Testis (tissue), 3 donors: ENCODE measurements around the gene KLHL9. TPM values are rescaled to one million over a fixed set of nuclear protein-coding genes. Genes with fewer than 3 reads are reported as not detected.

Source experiments
- DNase-seq: peaks from one replicate; pipeline ENCODE4 v3.0.0-alpha.2; 2019
- H3K27ac ChIP-seq, 2 donors: fragments of 200-600 bp; sonication (generic); one replicate each; pipeline ENCODE4 v1.5.1; 2019
- H3K27me3 ChIP-seq: fragments of 200-600 bp; sonication (generic); one replicate; pipeline ENCODE4 v1.5.1; 2019
- H3K36me3 ChIP-seq: fragments of 200-600 bp; sonication (generic); one replicate; pipeline ENCODE4 v1.5.1; 2017; ENCODE audit warnings: low read depth; ENCODE audit errors: missing control alignments
- H3K4me1 ChIP-seq: fragments of 200-600 bp; sonication (generic); one replicate; pipeline ENCODE4 v1.5.1; 2019
- H3K4me3 ChIP-seq, 2 donors: fragments of 200-600 bp; sonication (generic); one replicate each; pipeline ENCODE4 v1.5.1; 2017 to 2019
- H3K9me3 ChIP-seq: fragments of 200-600 bp; sonication (generic); one replicate; pipeline ENCODE4 v1.5.1; 2017
- POLR2A ChIP-seq: fragments of 450-650 bp; IDR thresholded peaks from one replicate; pipeline ENCODE4 v1.6.1; 2017; ENCODE audit warnings: antibody characterized with exemption, mild to moderate bottlenecking, moderate library complexity
- WGBS, 2 donors: methylation state at CpG; one replicate each; pipeline ENCODE4 v1.1.5; 2018; 5-methylcytosine and 5-hydroxymethylcytosine counted together
- intact Hi-C: fragments of 100-400 bp; cut with DNase I; formaldehyde crosslinking; loops from one replicate; pipeline ENCODE4 v1.15.1; 2023; ENCODE audit warnings: low total_unique reads
- polyA plus RNA-seq: library from polyadenylated mRNA; stranded (reverse); fragments of 350-450 nt; fragmentation: Illumina TruSeq; extraction: RNeasy Lipid Tissue Mini Kit (QIAGEN cat#74804); gene quantifications from one replicate; pipeline ENCODE4 v1.2.3, GENCODE V29; 2014; ENCODE audit warnings: low read depth, low replicate concordance; ENCODE audit not compliant: insufficient read depth
- total RNA-seq, 2 donors: library from RNA; depleted of rRNA; stranded (reverse); fragments of >200 nt; gene quantifications; one replicate each; pipeline ENCODE4 v1.2.3, GENCODE V29; 2016
- TF ChIP-seq, protein P1 (sequence below), 3 experiments: fragments of 450-650 bp in 2 of 3; fragments of 200-600 bp in 1 of 3; sonication (generic) in 1 of 3; IDR thresholded peaks; one replicate each; pipeline ENCODE4 v1.5.1; 2016 to 2019; ENCODE audit warnings: antibody characterized with exemption in 3 of 3, mild to moderate bottlenecking in 2 of 3, moderate library complexity in 1 of 3

The KLHL9 gene
- total and polyA plus RNA-seq, 3 donors from 2014 or later = 12.7 to 19.3 (median 17.4) TPM

DNA sequence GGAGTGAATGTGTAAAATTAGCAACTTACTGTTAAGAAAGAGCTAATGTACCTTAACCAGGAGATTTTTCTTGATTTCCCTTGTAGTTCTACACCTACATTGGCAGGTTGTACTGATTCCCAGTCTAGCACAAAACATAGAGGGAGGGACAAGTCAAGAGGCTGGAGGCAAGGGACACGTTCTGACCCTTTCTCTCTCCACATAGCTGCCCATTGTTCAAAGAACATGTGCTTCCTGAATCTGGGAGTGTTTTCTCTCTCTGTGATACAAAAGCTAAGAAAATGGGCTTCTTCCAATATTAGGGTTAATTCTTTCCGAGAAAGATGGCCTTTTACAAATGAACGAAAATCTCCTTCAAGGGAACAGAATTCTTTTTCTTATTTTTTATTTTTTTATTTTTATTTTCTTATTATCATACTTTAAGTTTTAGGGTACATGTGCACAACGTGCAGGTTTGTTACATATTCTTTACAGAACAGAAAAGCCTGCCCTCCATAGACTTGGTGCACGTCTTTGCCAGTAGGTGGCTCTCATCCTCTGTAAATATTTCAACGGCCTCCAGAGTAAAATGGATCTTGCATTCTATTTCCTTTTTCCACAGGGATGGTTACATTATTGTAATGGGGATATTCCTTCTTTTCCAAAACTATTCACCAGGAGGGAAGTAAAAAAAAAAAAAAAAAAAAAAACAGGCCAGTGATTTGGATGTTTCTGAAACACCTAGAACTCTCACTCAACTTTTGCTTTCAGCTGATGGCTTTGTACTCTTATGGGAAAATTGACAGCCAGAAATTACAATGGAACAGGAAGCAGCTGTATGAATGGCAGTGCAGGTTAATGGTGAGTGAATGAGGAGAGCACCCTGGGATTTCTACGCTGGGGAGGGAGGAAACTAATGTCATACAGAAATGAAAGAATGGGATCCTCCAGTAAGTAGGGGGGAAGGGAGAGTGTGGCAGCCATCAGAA is 17.0 kb downstream of the KLHL9 start:
- Histone ChIP-seq H3K27ac (no peak overlapping the region), H3K36me3 (no peaks in the 10 kb centered on the region), H3K4me1 (peaks cover 5% of the 10 kb centered on the region), H3K4me3 (no peak overlapping the region), H3K27me3 (no peaks in the 10 kb centered on the region), H3K9me3 (no peaks in the 10 kb centered on the region)
- intact Hi-C loops = no loop called here
- peak; percentile 65 for DNase-seq
- WGBS, 2 donors = 27 to 37% methylated on average over 7 of the region's 7 CpGs
- TF ChIP-seq, protein P1, sequence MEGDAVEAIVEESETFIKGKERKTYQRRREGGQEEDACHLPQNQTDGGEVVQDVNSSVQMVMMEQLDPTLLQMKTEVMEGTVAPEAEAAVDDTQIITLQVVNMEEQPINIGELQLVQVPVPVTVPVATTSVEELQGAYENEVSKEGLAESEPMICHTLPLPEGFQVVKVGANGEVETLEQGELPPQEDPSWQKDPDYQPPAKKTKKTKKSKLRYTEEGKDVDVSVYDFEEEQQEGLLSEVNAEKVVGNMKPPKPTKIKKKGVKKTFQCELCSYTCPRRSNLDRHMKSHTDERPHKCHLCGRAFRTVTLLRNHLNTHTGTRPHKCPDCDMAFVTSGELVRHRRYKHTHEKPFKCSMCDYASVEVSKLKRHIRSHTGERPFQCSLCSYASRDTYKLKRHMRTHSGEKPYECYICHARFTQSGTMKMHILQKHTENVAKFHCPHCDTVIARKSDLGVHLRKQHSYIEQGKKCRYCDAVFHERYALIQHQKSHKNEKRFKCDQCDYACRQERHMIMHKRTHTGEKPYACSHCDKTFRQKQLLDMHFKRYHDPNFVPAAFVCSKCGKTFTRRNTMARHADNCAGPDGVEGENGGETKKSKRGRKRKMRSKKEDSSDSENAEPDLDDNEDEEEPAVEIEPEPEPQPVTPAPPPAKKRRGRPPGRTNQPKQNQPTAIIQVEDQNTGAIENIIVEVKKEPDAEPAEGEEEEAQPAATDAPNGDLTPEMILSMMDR (IDR thresholded peaks at IDR 0.05) = peak; percentile 25 to 61 (median 58)
- no peak for TF ChIP-seq POLR2A

DNA sequence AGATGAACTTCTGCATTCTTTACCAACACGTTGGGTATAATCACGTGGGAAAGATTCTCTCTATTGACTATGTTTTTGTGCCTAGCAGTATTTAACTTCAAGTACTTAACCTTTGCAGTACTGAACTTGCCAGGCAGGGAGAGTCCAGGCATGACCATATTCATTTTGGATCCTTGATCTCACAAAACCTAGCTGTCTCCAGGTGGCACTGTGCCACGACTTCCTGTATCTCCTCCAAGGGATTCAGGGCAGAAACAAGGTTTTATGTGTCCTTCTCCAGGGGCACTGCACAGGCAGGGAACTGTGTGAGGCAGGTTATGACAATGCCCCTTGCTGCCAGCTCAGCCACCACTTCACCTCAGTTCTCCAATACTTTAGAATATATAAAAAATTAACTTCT is 18.3 kb downstream of the KLHL9 start:
- DNase-seq = peak; percentile 26
- H3K9me3 ChIP-seq = no peaks in the 10 kb centered on the region
- intact Hi-C loops = no loop called here
- no peak overlapping the region for H3K4me3 ChIP-seq
- H3K27me3 ChIP-seq = no peaks in the 10 kb centered on the region
- WGBS, 2 donors = 23 to 46% methylated on average over 3 of the region's 3 CpGs
- no peak overlapping the region for H3K27ac ChIP-seq
- no peak for TF ChIP-seq POLR2A
- TF ChIP-seq, protein P1 (IDR thresholded peaks at IDR 0.05) = no peak
- H3K36me3 ChIP-seq = no peaks in the 10 kb centered on the region
- H3K4me1 ChIP-seq = peaks cover 5% of the 10 kb centered on the region

DNA sequence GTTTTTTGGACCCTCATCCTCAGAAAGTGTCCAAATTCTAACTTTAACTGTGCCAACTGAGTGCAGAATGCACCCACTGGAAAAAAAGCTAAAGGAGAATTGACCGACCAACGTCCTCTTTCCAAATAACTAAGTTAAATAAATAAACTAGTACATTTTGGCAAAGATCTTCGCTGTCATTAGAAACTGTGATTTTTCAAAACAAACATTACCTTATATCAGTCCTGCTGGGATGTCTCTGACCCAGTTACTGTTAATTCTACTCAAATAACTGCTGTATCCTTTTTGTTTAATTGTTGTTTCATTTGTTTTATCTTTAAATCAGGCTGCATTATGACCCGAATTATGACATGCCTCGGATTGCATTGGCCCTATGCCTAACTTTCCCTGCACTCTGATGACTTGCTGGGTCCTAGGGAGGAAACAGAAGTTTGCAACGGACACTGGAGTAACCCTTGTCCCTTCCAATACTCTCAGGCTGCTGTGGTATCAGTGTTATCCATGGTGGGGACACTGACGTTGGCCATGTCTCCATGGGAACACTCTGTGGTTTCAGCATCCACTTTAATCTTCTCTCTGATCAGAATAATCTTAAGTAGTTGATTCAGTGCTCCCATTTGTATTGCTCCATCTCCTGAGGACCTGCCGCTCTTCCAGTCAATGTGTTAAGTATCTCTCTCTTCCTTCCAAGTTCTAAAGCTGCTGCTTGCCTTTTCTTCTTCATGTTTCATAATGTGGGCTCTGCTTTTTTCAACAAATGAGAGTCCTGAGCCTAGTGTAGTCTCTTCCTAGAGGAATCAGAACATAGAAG is 19.0 kb downstream of the KLHL9 start:
- 52 to 60% methylated on average over 8 of the region's 8 CpGs for WGBS, 2 donors
- intact Hi-C loops = no loop called here
- H3K27me3 ChIP-seq = no peaks in the 10 kb centered on the region
- no peak for TF ChIP-seq POLR2A
- TF ChIP-seq, protein P1 (IDR thresholded peaks at IDR 0.05) = no peak
- H3K36me3 ChIP-seq = no peaks in the 10 kb centered on the region
- H3K4me3 ChIP-seq = no peak overlapping the region
- no peaks in the 10 kb centered on the region for H3K9me3 ChIP-seq
- H3K4me1 ChIP-seq = peaks cover 3% of the 10 kb centered on the region
- DNase-seq = no peak
- H3K27ac ChIP-seq = no peak overlapping the region

DNA sequence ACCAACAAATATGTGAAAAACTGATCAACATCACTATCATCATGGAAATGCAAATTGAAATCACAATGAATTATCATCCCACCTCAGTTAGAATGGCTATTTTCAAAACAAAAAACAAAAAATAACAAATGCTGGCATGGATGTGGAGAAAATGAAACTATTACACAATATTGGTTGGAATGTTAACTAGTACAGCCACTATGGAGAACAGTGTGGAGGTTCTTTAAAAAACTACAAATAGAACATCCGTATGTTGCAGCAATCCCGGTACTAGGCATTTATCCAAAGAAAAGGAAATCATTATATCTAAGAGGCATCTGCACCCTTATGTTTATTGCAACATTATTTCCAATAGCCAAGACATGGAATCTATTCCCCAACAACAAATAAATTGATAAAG is 21.1 kb downstream of the KLHL9 start:
- TF ChIP-seq POLR2A = no peak
- TF ChIP-seq, protein P1 (IDR thresholded peaks at IDR 0.05) = no peak
- DNase-seq = no peak
- Histone ChIP-seq H3K9me3 (no peaks in the 10 kb centered on the region), H3K27ac (no peak overlapping the region), H3K4me3 (no peak overlapping the region), H3K4me1 (no peaks in the 10 kb centered on the region), H3K27me3 (no peaks in the 10 kb centered on the region), H3K36me3 (no peaks in the 10 kb centered on the region)
- 75 to 76% methylated on average over 2 of the region's 2 CpGs for WGBS, 2 donors
- intact Hi-C loops = no loop called here
